Measurements from ENCODE around the gene CIITA.

Gene CIITA

DNA sequence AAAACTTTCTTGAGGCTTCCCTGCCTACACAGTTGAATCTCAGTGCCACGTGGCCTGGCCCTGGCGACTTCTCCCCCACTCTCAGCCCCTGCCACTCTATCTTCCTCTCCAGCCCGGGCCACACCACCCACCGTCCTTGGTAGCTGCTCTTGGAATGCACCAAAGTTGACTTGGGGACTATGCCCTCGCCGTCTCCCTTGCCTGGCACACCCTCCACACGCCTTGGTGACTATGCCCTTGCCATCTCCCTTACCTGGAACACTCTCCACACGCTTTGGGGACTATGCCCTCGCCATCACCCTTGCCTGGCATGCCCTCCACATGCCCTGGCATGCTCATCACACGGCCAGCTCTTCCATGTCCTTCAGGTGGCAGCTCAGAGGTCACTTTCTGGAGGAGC lies 42.9 kb upstream of the CIITA start:
- no peak overlapping the region for H3K27ac ChIP-seq
- TF ChIP-seq ZFX (IDR thresholded peaks at IDR 0.05; ENCODE audit: borderline replicate concordance): no peak
- TF ChIP-seq, protein P1, sequence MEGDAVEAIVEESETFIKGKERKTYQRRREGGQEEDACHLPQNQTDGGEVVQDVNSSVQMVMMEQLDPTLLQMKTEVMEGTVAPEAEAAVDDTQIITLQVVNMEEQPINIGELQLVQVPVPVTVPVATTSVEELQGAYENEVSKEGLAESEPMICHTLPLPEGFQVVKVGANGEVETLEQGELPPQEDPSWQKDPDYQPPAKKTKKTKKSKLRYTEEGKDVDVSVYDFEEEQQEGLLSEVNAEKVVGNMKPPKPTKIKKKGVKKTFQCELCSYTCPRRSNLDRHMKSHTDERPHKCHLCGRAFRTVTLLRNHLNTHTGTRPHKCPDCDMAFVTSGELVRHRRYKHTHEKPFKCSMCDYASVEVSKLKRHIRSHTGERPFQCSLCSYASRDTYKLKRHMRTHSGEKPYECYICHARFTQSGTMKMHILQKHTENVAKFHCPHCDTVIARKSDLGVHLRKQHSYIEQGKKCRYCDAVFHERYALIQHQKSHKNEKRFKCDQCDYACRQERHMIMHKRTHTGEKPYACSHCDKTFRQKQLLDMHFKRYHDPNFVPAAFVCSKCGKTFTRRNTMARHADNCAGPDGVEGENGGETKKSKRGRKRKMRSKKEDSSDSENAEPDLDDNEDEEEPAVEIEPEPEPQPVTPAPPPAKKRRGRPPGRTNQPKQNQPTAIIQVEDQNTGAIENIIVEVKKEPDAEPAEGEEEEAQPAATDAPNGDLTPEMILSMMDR (IDR thresholded peaks at IDR 0.05): no peak

DNA sequence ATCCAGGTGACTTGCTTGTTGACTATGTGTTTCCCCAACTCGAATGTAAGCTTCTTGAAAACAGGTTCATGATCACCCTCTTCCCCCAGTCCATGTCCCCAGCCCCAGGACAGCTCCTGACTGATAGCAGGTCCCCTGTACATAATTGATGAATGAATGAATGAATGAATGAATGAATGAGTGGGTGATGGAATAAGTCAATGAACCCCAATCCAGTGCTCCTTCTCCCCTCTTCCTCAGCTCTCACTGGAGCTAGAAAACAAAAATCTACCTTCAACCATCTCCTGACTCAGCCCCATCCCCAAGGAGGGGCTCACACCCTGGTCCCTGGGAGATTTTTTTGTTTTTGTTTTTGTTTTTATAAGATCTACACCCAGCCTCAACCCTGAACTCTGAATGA lies 42.2 kb upstream of the CIITA start:
- TF ChIP-seq ZFX (IDR thresholded peaks at IDR 0.05; ENCODE audit: borderline replicate concordance): no peak
- TF ChIP-seq, protein P1 (IDR thresholded peaks at IDR 0.05): no peak
- no peak overlapping the region for H3K27ac ChIP-seq

DNA sequence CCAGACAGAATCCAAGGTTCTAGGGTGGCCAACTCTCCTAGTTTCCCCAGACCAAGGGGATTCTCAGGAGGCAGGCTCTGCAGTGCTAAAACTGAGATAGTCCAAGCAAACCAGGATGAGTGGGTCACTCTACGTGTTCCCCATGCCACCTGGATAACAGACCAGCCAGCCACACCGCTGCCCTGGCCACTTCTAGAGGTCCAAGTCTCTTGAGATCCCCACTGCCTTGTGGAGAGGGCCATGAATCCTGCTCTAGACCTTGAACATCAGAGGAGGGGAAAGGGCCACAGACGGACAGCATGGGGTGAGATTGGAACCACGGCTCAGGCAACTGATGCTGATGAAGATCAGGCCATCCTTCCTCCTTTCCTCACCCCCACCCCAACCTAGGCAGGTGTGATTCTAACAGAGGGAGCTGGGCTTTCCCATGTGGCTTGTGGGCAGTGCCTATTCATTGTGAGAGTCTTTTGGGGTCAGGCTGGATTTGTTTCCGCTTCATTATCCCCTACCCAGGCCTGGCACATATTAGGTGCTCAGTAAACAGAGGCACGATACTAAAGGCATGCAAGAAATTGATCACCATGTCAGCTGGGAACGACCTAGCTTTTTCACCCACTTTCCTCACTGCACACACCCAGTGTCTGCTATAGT lies 41.6 kb upstream of the CIITA start:
- H3K27ac ChIP-seq: no peak overlapping the region
- TF ChIP-seq ZFX (IDR thresholded peaks at IDR 0.05; ENCODE audit: borderline replicate concordance): no peak
- TF ChIP-seq, protein P1 (IDR thresholded peaks at IDR 0.05): no peak

DNA sequence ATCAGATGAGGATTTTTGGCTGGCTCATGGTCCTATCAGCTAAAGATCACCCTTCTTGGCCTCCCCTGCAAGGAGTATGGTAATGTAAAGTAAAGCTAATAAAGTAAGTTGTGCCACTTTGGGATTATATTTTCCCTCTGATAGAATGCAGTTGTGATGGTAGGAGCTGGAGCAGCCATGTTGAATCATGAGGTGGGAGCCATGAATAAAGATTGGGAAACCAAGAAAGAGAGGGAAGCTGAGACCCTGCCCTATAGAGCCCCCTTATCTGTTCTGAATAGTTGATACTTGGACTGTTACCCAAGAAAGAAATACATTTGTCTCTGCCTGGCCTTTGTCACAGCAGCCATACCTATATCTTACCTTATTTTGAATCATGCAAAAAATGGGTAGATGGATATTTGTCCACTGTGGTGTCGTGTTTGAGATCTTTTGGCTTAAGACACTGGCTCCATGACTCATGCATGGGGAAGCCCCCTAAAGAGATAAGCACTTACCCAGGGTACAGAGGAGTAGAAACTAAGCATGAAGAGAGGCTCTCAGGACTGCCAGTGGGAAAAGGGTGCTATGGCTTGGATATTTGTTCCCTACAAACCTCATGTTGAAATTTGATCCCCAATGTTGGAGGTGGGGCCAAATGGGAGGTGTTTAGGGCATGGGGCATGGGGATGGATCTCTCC lies 40.7 kb upstream of the CIITA start:
- TF ChIP-seq, protein P1 (IDR thresholded peaks at IDR 0.05): no peak
- TF ChIP-seq ZFX (IDR thresholded peaks at IDR 0.05; ENCODE audit: borderline replicate concordance): no peak

DNA sequence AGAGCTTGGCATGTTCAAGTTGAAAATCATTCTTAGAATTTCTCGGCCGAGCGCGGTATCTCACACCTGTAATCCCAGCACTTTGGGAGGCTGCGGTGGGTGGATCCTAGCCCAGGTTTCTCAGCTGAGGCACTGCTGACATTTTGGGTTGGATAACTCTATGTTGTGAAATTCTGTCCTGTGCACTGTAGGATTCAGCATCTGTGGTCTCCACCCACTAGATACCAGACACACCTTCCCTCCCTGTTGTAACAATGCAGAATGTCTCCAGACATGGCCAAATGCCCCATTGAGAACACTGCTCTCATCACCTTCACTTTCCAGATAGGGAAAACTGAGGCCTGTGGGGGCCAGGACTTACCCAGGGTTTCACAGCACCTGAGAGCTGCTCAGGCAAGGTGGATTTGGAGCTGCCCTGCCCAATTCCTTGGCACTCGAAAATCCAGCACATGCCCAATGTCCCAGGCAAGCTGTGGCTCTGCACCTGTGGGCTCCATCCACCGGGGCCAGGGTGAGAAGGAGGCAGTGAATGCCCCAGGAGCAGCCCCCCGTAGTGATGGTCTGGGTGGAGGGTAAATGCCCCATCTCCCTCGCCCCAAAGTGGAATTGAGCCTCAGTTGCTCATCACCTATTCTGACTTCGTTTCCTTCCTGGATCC lies 38.3 kb upstream of the CIITA start:
- TF ChIP-seq ZFX (IDR thresholded peaks at IDR 0.05; ENCODE audit: borderline replicate concordance): no peak
- TF ChIP-seq, protein P1 (IDR thresholded peaks at IDR 0.05): no peak
- no peak overlapping the region for H3K27ac ChIP-seq

More for the DNA sequence above, 40.7 kb upstream of the CIITA start:
- H3K27ac ChIP-seq: no peak overlapping the region

DNA sequence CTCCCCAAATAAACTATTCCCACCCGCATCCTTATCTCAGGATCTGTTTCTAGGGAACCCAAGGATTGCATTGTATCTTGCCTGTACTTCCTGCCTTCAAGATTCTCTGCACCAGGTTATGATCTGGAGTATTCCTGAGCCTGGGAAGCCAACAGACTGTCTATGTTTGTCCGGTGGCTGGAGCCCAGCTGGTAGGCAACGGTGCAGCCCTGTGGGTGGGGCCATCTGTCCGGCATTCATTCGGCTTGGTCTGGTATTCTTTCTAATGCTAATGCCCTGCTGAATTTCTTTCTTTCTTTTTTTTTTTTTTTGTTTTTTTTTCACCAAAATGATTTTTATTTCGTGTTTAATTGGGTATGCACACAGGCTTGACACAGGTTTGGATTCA lies 37.7 kb upstream of the CIITA start:
- no peak overlapping the region for H3K27ac ChIP-seq
- TF ChIP-seq, protein P1 (IDR thresholded peaks at IDR 0.05): no peak
- no peak for TF ChIP-seq ZFX (IDR thresholded peaks at IDR 0.05; ENCODE audit: borderline replicate concordance)

DNA sequence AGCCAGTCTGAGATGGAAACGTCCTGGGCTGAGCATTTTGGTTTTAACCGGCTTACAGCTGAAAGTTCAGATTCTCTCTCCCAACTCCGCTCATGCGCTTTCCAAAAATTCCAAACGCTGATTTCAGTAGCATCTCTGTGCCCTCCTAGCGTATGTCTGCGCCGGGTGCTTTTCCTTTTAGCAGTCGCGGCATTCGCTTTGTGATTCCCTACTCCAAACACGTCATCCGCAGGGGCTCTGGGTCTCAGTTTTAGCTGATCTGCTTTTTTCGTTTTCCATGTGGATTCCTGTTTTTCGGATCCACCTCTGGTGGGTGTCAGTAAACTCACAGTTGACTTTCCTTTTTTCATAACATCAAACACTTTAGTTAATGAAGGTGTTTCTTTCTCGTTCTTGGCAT lies 36.3 kb upstream of the CIITA start:
- TF ChIP-seq ZFX (IDR thresholded peaks at IDR 0.05; ENCODE audit: borderline replicate concordance): no peak
- TF ChIP-seq, protein P1 (IDR thresholded peaks at IDR 0.05): no peak
- H3K27ac ChIP-seq: no peak overlapping the region
